ENCODE data around the gene CACNA1A.

Gene CACNA1A

GRCh38 chr19:13493516-13494310, 12.6 kb downstream of the CACNA1A start:
- no peak for DNase-seq (ENCODE audit: low spot score)

- DNase-seq (ENCODE audit: low spot score), result no peak
Measured at GRCh38 chr19:13492128-13492527, 14.2 kb downstream of the CACNA1A start.

- DNase-seq (ENCODE audit: low spot score), result no peak
Measured at GRCh38 chr19:13487985-13488384, 18.3 kb downstream of the CACNA1A start.

GRCh38 chr19:13484166-13484565, 22.1 kb downstream of the CACNA1A start:
- no peak for DNase-seq (ENCODE audit: low spot score)

- DNase-seq (ENCODE audit: low spot score), result no peak
Measured at GRCh38 chr19:13483215-13483614, 23.1 kb downstream of the CACNA1A start.

- DNase-seq (ENCODE audit: low spot score), result no peak
Measured at GRCh38 chr19:13478576-13478975, 27.7 kb downstream of the CACNA1A start.

- no peak for DNase-seq (ENCODE audit: low spot score)
Measured at GRCh38 chr19:13476071-13476470, 30.2 kb downstream of the CACNA1A start.

- DNase-seq (ENCODE audit: low spot score), result no peak
Measured at GRCh38 chr19:13475044-13475443, 31.2 kb downstream of the CACNA1A start.

- no peak for DNase-seq (ENCODE audit: low spot score)
Measured at GRCh38 chr19:13466697-13467096, 39.6 kb downstream of the CACNA1A start.

GRCh38 chr19:13463296-13463695, 43.0 kb downstream of the CACNA1A start:
- peak; percentile 63 for DNase-seq (ENCODE audit: low spot score)

GRCh38 chr19:13461536-13461935, 44.7 kb downstream of the CACNA1A start:
- no peak for DNase-seq (ENCODE audit: low spot score)

- no peak for DNase-seq (ENCODE audit: low spot score)
Measured at GRCh38 chr19:13460045-13460444, 46.2 kb downstream of the CACNA1A start.

- peak; percentile 74 for DNase-seq (ENCODE audit: low spot score)
Measured at GRCh38 chr19:13459351-13459750, 46.9 kb downstream of the CACNA1A start.

- DNase-seq (ENCODE audit: low spot score), result no peak
Measured at GRCh38 chr19:13451434-13451995, 54.8 kb downstream of the CACNA1A start.

GRCh38 chr19:13447978-13448377, 58.3 kb downstream of the CACNA1A start:
- DNase-seq (ENCODE audit: low spot score), result no peak

GRCh38 chr19:13441810-13442512, 64.3 kb downstream of the CACNA1A start:
- peak; percentile 78 for DNase-seq (ENCODE audit: low spot score)

- DNase-seq (ENCODE audit: low spot score), result no peak
Measured at GRCh38 chr19:13437919-13438618, 68.2 kb downstream of the CACNA1A start.

- DNase-seq (ENCODE audit: low spot score), result no peak
Measured at GRCh38 chr19:13436352-13436751, 69.9 kb downstream of the CACNA1A start.

GRCh38 chr19:13430790-13431582, 75.3 kb downstream of the CACNA1A start:
- peak; percentile 62 for DNase-seq (ENCODE audit: low spot score)

GRCh38 chr19:13429563-13429962, 76.7 kb downstream of the CACNA1A start:
- DNase-seq (ENCODE audit: low spot score), result no peak

GRCh38 chr19:13428352-13428751, 77.9 kb downstream of the CACNA1A start:
- DNase-seq (ENCODE audit: low spot score), result no peak

All from ecto neural progenitor cell (in vitro differentiated cells).